IPS-NIHi7 (cell line): ENCODE measurements around the gene TMEM143.
"Not testable (repeated sequence)": the region's sequence is repeated elsewhere in the genome, so short reads cannot be mapped to it uniquely, and the experiment has no call there.

Experiments
- DNase-seq: peaks from one replicate; pipeline ENCODE4 v3.0.0; 2012; ENCODE audit warnings: mixed read lengths; ENCODE audit errors: extremely low spot score

TMEM143 gene

DNA sequence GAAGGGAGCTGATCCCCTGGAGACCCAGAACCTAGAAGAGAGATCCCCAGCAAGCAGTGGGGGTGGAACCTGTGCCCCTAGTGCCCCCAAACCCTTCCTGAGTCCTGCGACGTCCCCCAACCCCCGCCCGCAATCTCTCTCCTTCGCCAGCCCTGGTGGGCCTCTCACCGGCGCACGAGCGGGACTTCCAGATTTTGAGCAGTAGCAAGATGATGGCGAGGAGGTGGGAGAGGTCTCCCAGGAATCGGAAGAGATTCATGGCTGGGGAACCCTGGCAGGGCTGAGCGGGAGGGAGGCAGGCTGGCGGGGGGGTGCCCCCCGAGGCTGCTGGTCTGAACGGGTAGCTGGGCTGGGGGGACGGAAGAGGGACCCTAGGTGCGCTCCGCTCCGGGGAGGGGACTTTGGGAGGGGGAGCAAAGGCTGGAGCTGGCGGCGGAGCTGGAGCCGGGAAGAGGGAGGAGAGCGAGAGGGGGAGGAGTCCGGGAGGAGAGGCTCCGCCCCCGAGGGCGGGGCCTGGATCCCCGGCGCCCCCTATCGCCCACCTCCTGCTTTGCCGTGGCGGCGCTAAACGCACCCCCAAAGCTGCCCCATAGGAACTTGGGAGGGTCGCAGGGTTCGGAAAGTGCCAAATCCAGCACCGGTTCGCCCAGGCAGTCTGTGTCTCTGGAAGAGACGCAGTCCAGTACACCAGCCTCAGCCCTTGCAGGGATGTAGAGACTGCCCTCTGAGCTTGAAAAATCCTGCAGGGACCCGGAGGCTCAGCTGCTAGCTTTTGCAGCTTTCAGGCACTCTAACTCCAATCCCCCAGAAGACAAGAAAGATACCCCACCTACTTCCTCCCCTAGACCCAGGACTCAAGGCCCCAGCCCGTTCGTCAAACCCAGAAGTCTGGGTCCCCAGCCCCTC lies 27.6 kb upstream of the TMEM143 start, which contains the start of gene KDELR1:
Gene KDELR1 (minus strand): TSS at position 452 of the 906 bp plus-strand sequence. CDS start 193 bp downstream, at position 259.
- peak; percentile 90 for DNase-seq

DNA sequence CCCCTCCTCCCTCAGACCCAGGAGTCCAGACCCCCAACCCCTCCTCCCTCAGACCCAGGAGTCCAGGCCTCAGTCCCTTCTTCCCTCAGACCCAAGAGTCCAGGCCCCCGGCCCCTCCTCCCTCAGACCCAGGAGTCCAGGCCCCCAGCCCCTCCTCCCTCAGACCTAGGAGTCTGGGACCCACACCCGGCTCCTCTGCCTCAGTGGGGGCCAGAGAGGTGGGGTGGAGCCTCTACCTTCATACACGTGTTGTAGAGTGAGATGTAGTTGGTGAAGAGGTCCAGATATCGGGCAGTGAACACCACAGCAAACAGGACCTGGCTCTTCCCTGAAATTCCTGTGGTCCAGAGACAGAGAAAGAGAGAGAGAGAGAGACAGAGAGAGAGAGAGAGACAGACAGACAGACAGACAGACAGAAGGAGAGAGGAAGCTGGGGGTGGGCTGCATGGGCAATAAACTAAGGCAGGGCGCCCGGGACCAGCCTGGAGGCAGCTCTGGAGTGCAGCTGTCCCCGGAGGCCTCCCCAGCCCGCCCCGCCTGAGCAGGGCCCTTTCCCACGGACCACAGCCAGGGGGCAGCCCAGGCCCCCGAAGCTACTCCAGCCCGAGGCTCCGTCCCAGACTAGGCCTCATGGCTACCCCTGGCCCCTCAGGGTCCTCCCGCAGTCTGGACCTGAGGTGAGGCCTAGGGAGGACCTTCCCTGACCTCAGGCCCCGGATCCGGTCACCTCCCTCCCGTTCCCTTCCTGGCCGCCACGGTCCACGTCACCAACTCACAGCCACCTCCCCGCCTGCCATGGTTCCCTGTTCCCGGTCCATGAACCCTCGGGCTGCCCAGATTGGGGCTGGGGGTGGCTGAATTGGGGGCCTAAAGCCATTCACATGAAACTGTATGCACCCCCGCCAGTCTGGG lies 26.7 kb upstream of the TMEM143 start:
- DNase-seq, result peak; percentile 83

DNA sequence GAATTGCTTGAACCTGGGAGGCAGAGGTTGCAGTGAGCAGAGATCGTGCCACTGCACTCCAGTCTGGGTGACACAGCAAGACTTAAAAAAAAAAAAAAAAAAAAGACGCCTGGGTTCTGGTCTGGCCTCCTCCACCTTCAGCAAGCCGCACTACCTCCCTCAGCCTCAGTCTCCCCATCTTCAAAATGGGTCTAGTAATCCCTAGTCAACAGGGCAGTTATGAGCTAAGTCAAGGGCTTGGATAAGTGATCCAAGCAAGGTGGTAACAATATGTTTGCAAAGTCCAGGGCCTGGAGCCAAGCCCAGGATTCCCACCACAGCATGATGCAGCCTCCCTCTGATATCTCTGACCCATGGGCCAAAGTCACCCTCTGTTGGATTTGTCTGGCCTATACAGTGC lies 23.2 kb upstream of the TMEM143 start:
- no peak for DNase-seq

DNA sequence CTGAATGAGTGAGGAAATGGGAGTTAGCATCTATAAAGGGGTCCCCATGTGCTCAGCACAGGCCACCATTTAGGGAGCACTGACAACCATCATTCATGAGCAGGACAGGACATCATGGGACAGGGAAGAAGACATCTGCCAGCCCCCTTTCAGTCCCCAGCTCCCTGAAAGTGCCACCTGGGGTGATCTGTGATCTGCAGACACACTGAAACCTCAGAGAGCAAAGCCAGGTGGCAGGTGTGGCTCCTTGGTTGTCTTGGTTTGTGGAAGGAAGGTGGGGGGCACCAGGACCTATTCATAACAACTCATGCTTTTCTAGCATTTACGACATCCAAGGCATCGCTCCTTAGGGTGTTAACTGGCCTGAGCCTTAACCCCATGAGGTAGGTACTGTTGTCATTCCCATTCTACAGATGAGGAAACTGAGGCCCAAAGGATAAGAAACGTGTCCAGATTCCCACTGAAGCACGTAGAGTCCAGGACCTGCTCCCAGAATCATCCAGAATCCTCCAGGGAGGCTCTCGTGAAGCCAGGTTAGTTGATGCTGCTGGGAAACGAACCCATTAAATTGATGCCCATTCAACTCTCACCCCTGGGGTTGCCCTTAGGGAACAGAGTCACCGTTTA lies 21.8 kb upstream of the TMEM143 start:
- DNase-seq, result no peak

DNA sequence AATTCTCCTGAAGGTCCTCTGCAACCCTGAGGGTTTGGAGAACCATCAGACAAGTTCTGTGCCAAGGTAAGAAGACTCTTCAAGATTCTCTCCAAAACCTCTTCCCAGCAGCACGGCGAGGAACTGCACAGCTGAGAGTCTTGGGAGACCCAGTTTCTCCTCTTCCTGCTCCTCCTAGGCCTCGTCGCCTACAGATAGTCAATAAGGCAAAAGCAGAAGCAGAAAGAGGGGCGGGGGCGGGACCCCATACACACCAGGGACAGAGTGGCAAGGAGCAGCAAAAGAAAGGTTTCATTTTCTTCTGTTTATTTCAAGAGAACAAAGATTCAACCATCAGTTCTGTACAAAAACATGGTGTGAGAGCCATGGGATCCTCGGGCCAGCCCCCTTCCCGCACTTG lies 18.5 kb upstream of the TMEM143 start:
- no peak for DNase-seq

DNA sequence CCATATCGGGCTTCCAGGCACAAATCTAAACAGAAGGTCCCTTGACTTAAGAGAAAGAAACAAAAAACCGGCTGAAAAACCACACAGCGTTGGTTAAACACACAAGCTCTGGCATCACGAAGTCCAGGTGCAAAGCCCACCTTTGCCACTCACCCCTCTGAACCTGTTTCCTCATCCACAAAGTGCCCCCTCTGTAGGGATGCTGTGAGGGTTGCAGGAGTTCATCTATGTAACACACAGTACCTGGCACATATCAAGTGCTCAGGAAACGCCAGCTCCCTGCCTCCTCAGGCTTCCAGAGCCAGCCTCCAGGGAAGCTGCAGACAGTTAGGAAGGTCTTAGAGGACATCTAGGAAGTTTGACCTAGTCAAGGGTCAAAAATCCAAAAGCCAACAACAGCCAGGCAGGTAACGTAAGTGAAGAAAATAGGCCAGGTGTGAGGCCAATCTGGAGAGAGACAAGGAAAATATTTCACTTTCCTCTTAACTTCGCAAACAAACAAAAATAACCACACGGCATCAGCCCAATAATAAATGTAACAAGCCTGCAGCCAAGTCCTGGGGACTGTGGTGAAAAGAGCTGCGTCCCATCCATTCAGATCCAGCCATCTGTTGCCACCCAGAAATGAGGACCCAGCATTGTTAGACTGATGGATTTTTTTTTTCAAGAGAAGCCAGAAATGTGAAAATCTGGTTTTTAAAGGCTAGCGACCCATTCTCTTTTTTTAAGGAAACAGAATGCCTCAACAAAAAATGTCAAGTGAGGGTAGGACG lies 17.6 kb upstream of the TMEM143 start:
- DNase-seq, result no peak

DNA sequence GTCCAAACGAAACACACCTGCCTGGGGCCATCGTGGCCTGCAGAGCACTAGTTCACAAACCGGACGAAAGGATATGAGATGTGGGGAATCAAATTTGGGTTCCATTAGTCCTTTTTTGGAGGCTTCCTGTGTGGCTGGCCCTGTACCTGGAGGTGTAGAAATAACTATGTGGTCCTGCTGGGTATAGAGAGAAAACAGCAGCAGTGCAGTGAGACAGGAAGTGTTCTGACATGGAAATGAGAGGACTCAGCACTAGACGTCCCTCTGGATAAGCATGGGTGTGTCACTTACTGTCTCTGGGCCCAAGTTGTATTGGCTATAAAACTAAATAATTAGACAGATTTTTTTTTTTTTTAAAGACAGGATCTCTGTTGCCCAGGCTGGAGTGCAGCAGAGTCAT lies 15.3 kb upstream of the TMEM143 start:
- DNase-seq, result no peak

DNA sequence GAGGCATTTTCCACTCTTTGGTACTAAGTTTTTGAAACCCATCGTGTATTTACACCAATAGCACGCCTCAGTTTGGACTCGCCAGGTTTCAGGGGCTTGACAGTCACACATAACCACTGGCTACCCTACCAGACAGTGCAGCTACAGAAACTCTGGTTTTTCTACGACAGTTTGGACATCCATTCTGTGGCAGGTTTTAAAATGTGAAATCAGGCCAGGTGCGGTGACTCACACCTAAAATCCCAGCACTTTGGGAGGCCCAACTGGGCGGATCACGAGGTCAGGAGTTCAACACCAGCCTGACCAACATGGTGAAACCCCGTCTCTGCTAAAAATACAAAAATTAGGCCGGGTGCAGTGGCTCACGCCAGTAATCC lies 14.4 kb upstream of the TMEM143 start:
- DNase-seq, result no peak

DNA sequence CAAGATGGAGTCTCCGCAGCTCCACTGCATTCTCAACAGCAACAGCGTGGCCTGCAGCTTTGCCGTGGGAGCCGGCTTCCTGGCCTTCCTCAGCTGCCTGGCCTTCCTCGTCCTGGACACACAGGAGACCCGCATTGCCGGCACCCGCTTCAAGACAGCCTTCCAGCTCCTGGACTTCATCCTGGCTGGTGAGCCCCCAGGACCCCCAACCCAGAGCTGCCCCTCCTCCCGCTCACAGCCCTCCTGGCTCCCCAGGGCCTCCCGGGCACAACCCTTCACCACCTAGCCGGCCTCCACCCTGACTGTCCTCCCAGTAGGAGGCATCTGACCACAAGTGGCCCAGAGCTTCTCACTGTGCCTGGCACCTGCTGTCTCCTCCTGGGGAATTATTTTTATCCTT lies 9.8 kb upstream of the TMEM143 start:
- DNase-seq, result no peak

DNA sequence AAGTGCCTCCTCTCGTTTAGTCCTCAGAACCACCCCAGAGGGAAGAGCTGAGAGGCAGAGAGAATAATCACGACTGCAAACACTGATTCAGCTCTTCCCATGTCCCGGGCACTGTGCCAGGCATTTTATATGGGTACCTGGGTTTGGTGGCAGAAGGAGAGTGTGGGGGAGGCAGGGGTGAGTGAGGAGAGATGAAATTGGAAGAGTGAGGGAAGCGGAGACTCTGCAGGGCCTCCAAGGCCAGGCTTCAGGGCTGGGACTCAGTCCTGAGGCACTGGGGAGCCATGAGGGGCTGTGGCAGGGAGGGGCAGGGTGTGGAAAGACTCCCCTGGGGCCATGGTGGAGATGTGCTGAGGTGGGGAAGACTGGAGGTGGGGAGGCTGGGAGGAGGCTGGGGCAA lies 9.2 kb upstream of the TMEM143 start:
- DNase-seq, result no peak

DNA sequence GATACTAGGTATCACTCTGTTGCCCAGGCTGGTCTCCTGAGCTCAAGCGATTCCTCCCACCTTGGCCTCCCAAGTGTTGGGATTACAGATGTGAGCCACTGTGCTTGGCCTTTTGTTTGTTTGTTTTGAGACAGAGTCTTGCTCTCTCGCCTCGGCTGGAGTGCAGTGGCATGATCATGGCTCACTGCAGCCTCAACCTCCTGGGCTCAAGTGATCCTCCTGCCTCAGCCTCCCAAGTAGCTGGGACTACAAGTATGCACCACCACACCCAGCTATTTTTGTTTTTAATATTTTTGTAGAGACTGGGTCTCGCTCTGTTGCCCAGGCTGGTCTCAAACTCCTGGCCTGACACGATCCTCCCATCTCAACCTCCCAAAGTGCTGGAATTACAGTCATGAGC lies 8.0 kb upstream of the TMEM143 start:
- not testable (repeated sequence) for DNase-seq

DNA sequence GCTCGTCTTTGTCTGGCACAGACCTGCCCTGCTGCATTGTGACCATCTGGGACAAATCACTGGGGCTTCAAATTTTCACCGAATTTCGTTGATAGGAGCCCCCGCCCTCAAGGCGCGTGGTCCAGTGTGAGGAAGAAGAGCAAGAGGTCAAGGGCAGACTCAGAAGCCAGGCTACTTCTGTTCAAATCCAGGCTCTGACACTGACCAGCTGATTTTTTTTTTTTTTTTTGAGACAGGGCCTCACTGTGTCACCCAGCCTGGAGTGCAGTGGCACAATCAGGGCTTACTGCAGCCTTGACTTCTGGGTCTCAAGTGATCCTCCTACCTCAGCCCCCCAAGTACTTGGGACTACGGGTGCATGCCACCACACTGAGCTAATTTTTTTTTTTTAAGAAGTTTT lies 7.6 kb upstream of the TMEM143 start:
- DNase-seq, result no peak

DNA sequence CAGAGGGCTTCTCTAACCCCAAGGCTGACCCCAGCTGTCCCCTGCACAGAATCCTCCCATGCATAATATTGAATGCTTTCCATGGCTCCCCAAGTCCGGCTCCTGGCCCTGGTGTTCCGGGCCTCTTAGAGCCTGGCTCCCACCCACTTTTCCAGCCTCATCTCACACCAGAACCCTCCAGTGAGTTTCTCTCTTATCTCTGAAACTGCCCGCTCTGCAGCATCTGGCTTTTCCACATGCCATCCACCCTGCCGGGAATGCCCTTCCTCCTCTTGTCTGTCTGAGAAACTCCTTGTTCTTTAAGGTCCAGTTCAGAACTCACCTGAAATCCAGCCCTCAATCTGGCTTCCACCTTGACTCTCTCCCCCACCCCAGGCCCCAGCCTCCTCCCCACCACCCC lies 7.2 kb upstream of the TMEM143 start:
- no peak for DNase-seq

DNA sequence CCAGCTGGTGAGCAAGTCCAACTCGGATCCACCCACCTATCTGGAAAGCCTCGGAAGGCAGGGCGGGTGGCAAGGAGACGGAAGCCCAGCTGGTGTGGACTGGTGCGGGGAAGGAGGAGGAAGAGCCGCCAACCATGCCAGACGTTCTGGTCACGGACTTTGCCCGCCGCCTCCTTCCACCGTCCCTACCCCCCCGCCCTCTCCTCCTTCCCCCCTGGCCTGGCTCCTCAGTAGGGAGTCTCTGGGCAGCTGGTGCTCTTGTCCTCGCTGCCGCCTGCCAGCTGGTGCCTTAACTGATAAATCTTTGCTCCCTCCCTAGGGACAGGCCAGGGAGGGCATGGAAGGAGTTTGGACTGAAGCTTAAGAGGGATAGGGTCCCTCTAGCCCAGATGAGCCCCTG lies 5.2 kb upstream of the TMEM143 start:
- no peak for DNase-seq

DNA sequence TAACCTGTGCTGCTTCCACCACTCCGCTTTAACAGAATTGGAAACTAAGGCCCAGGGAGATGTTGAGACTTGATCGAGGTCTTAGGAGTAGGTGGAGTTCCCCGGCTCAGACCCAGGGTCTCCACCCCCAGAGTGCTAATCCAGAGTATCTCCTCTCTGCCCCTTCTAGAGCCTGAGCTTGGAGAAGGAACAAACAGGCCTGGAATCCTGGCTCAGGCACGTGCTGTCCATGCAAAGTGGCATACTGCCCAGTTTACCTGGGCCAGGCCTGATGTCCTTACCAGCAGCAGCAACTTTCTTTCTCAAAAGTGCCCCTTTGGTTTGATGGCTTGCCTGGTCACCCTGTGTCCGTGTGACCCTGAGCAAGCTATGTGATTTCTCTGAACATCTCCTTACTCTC lies 4.1 kb upstream of the TMEM143 start:
- DNase-seq, result no peak

DNA sequence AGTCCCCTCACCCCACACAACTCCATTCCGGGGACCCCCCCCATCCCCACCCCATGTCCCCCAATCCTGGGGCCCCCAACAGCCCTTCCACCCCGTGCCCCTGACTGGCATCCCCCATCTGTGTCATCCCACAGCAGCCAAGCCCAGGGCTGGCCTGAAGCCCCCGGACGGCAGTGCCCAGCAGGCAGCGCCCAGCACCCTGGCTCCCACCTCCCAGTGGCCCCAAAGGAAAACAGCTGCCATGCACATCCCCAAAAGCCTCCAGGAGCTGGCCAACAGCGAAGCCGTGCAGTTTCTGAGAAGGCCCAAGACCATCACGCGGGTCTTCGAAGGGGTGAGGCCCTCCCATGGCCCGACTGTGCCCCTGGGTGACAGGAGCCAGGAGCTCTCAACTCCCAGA lies 1.9 kb upstream of the TMEM143 start:
- no peak for DNase-seq

DNA sequence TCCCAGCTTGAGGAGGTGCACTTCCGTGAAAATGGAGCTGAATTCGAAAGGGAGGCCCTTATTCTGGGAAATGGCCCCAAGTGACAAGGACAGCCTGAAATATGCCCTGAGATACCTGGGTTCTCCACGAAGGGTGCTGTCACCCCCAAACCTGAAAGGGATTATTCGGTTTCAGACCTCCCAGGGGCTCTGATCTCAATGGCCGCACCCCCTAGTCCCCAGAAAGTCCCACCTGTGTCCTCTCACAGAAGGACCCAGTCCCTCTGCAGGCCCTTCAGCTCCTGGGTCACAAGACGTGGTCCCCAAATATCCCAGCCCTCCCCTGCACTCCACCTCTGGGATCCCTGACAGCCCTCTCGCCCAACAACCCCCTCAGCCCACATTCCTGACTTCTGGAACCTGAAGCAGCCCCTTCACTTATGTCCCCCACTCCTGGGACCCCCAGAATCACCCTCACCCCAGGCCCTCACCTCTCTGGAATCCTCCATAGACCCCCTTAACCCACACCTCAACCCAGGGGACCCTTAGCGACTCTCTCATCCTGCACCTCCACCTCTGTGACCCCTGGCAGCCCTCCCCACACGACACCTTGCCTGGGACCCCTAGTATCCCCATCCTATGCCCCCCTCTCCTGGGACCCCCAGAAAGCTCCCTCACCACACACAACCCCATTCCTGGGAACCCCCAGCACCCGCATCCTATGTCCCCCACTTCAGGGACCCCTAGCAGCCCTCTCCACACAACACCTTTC lies 1.0 kb upstream of the TMEM143 start:
- no peak for DNase-seq

DNA sequence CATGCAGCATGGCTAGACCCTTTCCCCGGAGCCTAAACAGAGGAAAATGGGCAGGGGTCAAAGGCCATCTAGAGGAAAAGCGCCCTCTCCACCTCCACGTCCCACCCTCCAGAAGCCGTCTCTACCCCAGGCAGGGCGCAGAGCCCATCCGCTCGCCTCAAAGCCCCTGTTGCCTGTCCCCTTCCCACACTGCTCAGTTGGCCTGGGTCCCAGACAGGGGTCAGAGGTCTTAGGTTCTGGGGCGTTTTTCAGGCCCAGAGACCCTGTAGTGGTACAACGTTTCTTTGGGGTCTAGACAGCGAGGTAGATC lies 285 bp downstream of the TMEM143 start:
- DNase-seq, result peak; percentile 24

DNA sequence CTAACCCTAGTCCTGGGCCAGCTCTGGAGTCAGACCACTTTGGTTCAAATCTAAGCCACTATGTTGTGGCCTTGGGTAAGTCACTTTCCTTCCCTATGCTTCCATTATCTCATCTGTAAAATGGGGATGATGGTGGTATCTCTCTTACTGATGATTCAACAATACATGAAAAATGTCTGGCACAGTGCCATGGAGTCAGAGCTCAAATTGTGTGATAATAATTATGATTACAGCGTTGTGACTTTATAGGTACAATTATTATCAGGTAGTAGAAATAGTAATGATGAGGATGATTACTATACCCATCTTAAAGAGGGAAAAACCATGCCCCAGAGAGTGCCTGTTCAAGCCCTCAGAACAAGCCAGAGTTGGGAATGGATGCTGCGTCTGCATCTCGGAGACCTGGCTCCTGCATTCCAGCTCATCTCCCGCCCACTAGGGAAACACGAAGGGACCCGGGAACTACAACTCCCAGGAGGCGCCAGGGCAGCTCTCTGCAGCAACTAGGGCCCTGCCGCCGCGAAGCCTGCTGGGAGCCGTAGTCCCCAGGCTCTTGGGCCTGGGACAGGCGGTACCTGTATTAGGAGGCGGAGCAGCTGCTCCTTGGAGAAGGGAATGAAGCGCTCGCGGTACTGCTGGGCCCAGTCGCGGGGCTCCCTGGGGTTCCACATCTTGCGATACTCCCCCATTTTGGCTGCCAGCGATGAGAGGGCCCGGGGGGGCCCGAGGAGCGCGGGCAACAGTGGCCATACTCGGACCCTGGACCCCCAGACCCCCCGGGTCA lies 832 bp downstream of the TMEM143 start:
- DNase-seq, result peak; percentile 95

DNA sequence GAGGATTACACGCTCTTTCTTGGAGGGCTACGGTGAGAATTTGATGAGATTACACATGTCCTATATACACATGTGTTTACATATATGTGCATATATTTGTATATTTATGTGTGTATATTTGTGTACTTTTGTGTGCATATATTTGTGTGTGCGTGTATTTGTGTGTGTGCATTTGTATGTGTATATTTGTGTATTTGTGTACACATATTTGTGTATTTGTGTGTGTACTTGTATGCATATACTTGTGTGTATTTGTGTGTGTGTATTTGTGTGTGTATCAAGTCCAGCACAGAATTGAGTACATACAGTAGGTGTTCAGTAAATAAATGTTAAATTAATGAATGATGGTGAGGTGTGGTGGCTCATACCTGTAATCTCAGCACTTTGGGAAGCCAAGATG lies 1.8 kb downstream of the TMEM143 start:
- no peak for DNase-seq
